ENCODE data around the gene VPS4B. TPM values are rescaled to one million over a fixed set of nuclear protein-coding genes. Genes with fewer than 3 reads are reported as not detected.
A peak's percentile ranks its signal among the peaks of the same experiment; 100 is the strongest.
"Not testable (repeated sequence)": the region's sequence is repeated elsewhere in the genome, so short reads cannot be mapped to it uniquely, and the experiment has no call there.

VPS4B gene
- total RNA-seq, 2 donors from 2014 or later = 123 to 163 TPM

DNA sequence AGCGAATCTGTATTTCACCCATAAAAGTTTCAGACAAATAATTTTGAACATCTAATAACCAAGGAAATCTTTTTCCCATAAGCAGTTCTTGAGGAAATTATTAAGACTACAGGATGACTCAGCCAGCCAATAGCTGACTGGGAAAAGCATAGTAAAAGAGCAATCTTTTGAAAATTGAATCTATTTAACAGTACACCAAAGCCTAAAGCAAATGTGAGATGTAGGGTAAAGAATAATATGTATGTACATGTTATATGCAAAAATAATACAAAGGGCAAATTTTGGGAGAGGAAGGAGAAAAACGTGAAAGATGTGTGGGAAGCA lies 42.7 kb downstream of the VPS4B start:
- intact Hi-C loops (cut with DNase I, micrococcal nuclease) = no loop called here

DNA sequence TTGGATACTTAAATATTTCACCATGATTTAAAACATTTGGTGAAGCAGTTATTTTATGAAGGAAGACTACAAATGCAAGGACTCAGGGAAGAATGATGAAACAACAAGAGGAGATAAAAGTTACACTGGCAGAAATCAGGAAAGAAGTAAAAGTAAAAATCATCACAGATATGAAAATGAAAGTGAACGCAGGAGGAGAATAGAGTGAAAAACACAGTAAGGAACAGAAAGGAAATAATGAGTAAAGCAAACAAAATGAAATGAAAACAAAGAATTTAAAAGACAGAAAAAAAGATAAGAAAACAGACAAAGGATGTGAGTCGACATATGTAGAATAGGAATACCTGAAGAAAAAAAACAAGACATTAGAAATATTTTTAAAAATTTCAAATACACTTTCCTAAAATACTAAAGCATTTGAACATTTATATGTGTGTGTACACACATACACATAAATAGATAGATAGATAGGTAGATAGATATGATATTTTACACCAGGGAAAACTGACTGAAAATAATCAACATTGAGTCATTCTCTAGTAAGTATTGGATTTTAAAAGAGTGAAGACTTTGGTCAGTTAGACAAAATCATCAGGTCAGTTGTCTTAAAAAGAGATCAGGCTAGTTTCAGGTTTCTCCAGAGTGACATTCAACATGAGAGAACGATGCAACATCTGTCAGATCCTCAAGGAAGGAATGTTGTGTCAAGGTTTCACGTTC lies 43.2 kb downstream of the VPS4B start:
- intact Hi-C loops (cut with DNase I, micrococcal nuclease) = no loop called here
- DNase-seq (no peak), ATAC-seq (no peak)

More for the DNA sequence above, 42.7 kb downstream of the VPS4B start:
- DNase-seq (no peak), ATAC-seq (no peak)

DNA sequence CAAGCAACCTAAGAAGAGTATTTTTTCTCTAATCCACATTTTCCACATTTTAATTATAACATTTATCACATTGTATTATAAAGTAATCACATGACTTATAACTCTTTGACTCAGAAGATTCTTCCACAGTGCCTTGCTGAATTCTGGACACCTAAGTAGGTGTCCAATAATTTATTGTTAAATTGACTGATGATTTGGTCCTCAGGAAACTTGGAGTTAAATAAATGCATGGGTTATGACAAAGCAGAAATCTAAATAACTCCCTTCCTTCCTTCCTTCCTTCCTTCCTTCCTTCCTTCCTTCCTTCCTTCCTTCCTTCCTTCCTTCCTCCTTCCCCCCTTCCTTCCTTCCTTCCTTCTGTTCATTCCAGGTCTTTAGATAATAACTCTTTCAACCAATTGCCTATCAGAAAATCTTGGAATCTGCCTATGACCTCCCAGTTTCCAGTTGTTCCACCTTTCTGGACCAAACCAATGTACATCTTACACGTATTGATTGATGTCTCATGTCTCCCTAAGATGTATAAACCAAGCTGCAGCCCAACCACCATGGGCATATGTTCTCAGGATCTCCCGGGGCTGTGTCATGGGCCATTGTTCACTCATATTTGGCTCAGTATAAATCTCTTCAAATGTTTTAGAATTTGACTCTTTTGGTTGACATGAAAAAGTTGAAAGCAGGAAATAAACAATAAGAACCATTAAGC lies 44.8 kb downstream of the VPS4B start:
- intact Hi-C loops (cut with DNase I, micrococcal nuclease) = no loop called here
- ATAC-seq = no peak
- DNase-seq = no peak

DNA sequence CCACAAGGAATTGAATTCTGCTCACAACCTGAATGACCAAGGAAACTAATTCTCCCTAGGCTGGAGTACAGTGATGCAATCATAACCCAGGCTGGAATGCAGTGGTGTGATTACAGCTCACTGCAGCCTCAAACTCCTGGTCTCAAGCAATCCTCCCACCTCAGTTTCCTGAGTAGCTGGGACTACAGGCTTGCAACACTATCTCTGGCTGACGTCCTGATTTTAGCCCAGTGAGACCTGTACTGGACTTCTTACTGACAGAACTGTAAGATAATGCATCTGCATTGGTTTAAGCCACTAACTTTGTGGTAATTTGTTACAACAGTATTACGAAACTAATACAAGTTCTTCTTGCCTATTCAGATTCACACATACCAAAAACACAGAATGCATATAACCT lies 45.7 kb downstream of the VPS4B start:
- intact Hi-C loops (cut with DNase I, micrococcal nuclease) = no loop called here
- DNase-seq (no peak), ATAC-seq (no peak)

DNA sequence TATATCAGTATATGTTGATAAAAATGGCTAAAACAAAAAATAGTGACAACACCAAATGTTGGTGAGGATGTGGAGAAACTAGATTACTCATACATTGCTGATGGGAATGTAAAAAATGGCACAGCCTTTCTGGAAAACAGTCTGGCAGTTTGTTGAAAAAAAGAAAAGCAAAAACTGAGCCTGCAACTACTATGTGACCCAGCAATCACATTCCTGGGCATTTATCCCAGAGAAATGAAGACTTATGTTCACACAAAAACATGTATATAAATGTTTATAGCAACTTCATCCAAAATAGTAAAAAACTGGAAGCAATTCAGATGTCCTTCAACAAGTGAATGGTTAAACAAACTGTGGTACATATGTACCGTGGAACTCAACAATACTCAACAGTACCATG lies 47.7 kb downstream of the VPS4B start:
- intact Hi-C loops (cut with DNase I, micrococcal nuclease) = no loop called here
- DNase-seq = no peak
- ATAC-seq = no peak

DNA sequence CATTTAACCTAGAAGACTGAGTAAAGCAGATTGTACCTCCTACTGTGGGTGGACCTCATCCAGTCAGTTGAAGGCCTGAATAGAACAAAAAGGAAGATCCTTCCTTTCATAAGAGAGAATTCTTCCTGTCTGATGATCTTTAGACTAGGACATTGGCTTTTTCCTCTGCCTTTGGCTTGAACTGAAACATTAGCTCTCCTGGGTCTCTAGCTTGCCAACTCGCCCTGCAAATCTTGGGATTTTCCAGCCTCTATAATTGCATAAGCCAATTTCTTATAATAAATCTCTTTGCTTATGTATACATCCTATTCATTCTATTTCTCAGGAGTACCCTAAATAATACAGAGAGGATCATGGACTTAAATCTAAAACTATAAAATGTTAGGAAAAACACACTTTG lies 49.1 kb downstream of the VPS4B start:
- intact Hi-C loops (cut with DNase I, micrococcal nuclease) = no loop called here
- DNase-seq (no peak), ATAC-seq (no peak)

DNA sequence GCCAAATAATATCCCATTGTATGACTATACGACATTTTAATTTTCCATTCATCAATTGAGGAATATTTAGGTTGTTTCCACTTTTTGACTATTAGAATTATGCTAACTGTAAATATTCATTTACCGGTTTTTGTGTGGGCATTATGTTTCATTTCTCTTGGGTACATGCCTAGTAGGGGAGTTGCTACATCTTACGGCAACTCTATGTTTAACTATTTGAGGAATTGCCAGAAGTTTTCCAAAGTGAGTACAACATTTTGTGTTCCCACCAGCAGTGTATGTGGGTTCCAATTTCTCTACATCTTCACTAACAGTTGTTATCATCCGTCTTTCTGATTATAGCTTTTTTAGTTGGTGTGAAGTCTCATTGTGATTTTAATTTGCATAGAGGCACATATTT lies 53.7 kb downstream of the VPS4B start:
- intact Hi-C loops (cut with DNase I, micrococcal nuclease) = no loop called here
- DNase-seq (no peak), ATAC-seq (no peak)

DNA sequence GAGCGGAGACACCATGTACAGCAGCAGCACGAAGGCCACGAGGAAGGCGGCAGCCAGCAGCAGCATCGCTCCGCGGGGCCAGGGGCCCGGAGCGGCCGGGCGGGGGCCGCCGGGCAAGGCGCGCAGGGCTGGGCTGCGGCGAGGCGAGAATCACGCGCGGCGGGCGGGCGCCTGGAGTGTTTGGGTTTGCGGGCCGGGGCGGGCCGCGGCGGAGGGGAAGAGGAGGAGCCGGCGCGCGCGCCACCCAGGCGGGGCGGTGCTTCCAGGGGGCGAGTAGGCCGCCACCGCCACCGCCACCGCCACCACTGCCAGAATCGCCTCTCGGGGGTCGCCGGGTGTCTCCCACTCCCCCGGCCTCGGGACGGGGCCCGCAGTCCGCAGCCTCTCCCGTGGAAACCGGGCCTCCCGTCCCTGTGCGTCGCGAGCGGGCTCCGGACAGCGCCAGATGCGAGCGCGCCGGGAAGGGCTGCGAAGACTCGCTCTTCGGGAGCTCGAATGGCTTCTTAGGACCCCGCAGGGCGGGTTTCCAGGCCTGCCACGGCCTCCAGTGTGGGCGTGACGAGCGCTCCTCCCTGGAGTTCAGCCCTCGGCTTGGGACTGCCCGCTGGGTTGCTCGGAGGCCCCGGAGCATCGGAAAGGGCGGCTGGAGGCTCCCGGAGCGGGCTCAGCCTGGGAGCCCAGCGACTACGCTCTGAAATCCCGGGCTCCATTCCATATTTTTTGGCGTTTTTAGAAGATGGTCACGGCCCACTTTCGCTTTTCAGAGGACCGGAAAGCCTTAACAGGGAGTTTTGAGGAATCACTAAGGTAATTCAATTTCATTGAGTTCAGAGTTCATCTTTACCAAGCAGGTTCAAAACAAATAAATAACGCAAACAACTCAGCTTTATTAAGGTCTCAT lies 55.0 kb downstream of the VPS4B start, which contains the start of gene KDSR:
KDSR (minus strand) TSS at position 154 of the 901 bp plus-strand sequence; CDS start at position 66, 88 bp downstream.
- ATAC-seq = peak; percentile 88
- DNase-seq = peak; percentile 93 to 97
- intact Hi-C loops (cut with DNase I, micrococcal nuclease) = no loop called here

DNA sequence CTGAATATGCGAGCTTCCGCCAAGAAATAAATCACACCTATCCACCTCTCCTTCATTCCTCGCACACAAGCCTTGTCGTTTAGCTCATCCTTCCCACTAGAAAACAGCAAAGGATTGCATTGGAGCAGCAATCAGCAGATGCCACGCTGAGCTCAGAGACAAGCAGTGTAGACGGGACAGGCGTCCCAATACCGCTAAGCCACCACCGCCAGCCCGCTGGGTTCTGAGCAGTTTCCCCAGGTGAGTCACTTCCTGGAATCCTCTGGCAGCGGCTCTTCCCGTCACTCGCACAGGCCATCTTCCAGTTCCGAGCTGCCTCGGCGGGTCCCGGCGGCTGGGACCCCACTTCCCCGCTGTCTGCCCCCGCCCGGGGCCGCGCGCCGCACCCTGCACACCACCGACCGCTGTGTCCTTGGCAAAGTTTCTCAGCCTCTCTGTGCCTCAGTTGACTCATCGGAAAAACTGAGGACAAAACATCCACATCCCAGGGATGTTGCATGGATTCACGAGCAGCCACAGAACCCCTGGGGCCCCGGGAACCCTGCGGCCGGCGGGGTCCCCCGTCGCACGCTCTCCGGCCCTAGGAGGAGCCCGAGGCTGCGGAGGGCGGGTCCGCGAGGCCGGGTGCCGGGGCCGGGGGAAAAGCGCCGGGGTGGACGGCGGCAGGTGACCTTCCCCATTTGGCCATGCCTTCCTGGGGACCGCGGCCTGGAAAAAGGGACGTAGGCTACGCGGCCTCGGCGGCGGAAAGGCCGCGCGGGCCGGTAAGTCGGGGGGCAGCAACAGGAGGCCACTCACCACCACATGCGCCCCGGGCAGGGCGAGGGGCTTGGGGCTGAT lies 55.8 kb downstream of the VPS4B start:
- intact Hi-C loops (cut with DNase I, micrococcal nuclease) = no loop called here
- ATAC-seq (peak; percentile 53), DNase-seq (peak; percentile 72 to 74)

DNA sequence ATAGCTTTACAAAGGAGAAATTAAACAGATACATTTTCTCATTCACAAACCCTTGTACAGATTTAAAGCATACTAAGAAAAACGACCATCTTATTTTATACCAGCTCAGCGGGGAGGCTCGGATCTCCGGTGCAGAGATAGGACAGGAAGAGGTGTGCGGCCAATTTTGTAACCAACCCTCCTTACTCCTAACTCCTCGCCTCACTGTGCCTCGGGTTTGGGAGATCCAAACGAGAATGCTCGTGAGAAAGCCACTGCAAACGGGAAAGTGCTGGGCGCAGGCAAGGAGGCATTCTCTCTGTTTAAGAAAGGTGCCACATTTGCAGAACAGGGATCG lies 56.4 kb downstream of the VPS4B start:
- no peak for ATAC-seq
- DNase-seq = peak; percentile 21 to 26
- intact Hi-C loops (cut with DNase I, micrococcal nuclease) = no loop called here

DNA sequence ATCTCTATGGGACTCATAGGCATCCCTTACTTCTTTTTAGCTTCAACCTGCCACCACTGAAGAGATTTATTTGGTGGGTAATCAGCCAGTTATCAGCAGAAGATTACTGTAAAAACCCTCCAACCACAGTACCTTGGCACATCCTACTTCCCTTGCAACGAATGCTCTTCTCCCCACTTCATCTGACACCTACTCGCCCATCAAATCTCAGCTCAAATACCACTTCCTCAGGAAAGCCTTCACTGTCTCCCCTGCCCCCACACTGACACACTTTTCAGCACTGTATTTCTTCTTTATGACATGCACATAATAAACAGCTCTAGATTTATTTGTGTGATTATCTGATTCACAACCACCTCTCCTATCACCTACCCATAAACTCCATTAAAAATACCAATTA lies 58.3 kb downstream of the VPS4B start:
- ATAC-seq = no peak
- intact Hi-C loops (cut with DNase I, micrococcal nuclease) = no loop called here
- no peak for DNase-seq

DNA sequence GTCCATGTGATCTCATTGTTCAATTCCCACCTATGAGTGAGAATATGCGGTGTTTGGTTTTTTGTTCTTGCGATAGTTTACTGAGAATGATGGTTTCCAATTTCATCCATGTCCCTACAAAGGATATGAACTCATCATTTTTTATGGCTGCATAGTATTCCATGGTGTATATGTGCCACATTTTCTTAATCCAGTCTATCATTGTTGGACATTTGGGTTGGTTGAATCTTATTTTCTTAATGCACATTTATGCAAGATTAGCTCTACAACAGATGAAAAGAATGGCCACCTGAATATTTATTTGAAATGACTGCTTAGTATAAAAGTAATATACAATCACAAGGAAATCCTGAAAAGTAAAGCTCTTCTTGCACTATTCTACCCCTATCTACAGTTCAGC lies 58.9 kb downstream of the VPS4B start:
- intact Hi-C loops (cut with DNase I, micrococcal nuclease); DNase-seq: not testable (repeated sequence)

DNA sequence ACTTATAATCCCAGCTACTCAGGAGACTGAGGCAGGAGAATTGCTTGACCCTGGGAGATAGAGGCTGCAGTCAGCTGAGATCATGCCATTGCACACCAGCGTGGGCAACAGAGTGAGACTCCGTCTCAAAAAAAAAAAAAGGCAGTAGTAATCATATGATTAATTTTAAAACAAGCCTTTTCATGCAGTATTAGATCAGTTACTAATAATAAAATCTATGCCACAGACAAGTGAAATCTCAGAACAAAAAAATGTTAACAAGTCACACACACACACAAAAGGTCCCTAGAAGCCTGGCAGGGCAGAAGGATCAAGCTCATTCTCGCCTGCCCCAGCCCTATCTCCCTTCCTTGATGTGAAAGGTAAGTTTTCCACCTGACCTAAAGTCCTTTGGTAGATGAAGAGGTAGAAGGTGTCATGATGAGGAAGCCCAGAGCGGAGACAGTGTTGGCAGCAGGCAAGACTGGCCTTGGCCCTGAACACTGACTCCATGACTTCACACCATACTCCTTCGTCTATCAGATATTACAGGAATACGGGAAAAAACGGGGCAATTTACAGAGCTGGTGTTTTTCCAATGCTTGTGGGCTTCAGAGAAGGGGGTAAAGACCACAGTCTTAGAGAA lies 65.9 kb downstream of the VPS4B start:
- no peak for DNase-seq
- no peak for ATAC-seq
- intact Hi-C loops (cut with DNase I, micrococcal nuclease) = no loop called here

More for the DNA sequence above, 58.9 kb downstream of the VPS4B start:
- ATAC-seq = not testable (repeated sequence)

DNA sequence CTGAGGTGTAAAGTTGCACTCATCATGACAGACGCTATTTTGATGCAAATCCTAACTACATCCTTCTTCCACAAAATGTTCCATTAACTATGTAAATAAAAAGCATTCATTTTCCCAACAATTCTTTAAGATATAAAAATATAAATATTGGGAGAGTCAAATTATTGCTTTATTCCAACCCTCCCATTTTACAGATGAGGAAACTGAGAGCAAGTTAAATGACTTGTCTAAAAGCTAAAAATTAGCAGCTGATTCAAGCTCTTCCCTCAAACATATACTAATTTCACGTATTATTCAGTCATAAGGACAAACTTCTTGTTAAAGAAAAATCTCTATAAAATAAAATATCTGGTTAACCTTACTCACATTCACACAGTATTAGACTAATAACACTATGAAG lies 72.0 kb downstream of the VPS4B start:
- no peak for ATAC-seq
- DNase-seq = no peak
- intact Hi-C loops (cut with DNase I, micrococcal nuclease) = no loop called here

DNA sequence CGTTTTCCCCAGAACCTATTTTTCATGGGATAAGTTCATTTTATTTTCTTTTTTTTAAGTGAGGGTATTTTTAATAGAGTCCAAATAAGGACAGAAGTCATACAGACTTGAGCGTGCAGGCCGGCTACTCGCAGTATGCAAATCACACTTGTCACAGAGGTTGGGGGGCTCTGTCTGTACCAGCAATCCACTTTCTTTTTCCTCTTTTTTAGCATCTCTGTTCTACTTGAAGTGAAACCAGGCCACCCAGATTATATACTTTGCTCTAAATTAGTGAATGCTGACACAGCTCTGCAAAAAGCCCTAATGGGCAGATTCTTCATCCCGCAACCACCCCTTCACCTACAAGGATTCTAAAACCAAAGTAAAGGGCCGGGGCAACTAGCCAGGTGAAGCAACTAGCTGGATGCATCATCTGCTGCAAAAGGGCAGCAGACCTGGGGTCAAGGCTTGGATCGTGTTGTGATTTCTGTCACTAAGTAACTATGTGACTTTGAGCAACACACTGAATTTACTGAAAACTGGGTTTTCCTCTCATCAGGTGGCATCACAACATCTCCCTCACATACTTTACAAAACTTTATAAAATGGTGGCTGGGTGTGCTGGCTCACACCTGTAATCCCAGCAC lies 73.7 kb downstream of the VPS4B start:
- DNase-seq (no peak), ATAC-seq (no peak)
- intact Hi-C loops (cut with DNase I, micrococcal nuclease) = no loop called here

DNA sequence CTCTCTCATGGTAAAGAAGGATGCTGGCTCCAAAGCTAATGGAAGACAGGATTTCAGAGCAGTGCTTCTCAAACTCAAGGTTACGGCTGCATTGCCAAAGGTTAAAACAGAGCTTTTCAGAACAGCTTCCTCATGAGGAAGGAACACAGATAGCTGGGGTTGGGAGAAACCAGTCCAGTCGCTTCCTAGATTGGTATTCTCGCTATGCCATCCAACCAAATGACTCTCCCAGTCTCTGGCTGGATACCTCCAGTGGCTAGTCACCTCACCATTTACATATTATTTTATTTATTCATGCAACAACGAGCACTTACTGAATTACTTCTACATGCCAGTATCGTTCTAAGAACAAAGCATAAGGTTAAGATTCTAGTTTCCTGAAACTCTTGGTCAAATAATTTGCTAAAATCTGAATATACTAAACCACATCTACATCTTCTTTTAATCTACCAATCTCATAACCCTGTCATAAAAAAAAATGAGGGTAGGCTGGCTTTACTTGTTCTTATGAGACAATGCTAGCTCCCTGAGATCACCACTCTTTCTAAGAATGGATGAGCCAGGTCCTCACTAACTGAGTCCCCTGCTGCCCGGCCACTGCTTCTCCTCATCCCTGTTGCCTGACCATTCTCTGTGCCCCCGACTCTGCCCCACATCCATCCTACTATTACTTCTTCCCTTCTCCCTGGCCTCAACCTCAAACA lies 75.6 kb downstream of the VPS4B start:
- DNase-seq = no peak
- no peak for ATAC-seq
- intact Hi-C loops (cut with DNase I, micrococcal nuclease) = no loop called here

DNA sequence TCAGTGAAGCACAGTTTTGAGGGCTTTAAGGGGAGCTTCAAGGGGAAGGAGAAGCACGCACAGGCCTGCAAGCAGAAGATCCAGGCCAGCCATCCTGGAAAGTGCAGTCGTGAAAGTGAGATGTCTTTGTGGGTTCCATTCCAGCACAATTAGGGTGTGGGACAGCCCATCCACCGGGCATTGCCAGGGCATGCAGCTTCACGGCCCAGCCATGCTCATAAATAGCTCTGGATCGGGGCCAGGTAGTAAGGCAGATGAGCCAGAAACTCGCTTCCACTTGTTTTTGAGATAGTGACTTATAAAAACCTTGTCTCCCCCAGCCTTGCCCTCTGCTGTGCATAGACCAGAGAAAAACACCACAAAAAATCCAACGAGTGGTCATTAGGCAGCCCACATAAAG lies 76.2 kb downstream of the VPS4B start:
- no peak for DNase-seq
- ATAC-seq = no peak
- intact Hi-C loops (cut with DNase I, micrococcal nuclease) = no loop called here
